Measurements from ENCODE around the gene ANKRD40CL.
"Not testable (repeated sequence)": the region's sequence is repeated elsewhere in the genome, so short reads cannot be mapped to it uniquely, and the experiment has no call there.

ANKRD40CL gene, protein sequence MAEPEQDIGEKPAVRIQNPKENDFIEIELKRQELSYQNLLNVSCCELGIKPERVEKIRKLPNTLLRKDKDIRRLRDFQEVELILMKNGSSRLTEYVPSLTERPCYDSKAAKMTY

DNA sequence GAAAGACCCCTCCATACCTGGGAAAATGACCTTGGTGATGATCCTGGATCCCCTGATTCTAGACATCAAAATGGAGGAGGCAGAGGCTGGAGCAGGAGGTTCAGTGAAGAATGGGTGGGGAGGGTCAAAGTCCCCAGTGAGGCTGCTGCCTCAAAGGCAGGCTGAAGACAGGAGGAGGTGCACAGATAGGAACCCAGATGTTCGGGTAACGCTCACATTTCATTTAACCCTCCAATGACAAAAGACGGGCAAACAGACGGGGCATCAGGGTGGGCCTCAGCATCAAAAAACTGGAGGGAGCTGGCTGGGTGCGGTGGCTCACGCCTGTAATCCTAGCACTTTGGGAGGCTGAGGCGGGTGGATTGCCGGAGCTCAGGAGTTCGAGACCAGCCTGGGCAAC lies at the start of gene ANKRD40CL:
ANKRD40CL (minus strand) TSS at position 73 of the 400 bp plus-strand sequence. CDS start 605 bp downstream, outside the sequence.
- no peak for DNase-seq

DNA sequence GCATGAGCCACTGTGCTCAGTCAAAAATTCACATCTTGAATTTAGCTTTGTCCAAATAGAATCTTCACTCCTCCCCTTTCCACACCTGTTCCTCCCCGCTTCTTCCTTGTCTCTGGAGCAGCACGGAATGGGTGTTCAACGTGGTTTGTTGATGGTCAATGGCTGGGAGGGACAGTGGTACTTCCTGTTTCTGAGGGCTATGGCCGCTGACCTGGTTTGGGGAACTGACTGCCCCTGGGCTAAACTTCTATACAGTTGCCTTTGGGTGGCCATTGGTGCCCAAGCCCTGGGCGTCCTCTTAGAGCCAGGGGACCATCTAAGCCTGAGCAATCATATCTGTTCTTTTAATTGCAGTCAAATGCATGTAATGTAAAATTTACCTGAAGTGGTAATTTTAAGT lies 49.0 kb upstream of the ANKRD40CL start:
- DNase-seq, result no peak

DNA sequence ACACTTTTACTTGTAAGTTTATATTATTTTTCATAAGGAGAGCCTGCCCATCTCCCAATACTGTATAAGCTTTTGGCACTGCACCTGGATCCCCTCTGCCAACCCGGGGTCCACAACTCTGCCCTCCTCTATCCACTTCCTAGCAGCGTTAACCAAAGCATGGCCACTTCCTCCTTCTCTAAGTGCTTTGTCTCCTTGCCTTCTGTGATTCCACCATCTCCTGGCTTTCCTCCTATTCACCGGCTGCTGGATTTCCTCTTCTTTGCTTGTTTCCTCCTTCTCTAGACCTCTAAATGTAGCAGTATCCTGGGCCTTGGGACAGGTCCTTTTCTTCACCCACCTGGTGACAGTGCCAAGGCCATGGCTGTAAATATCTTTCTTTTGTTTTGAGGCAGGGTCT lies 48.1 kb upstream of the ANKRD40CL start:
- DNase-seq, result no peak

DNA sequence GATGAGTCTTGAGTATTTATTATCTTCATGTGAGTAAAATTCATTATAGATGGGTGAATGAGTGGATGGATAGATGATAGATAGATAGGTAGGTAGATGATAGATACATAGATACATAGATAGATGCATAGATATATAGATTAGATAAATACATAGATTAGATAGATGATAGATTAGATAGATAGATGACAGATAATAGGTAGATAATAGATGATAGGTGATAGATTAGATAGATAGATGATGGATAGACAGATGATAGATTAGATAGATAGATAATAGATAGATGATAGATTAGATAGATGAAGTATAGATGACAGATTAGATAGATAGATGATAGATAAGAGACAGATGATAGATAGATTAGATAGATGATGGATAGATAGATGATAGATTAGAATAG lies 46.3 kb upstream of the ANKRD40CL start:
- no peak for DNase-seq

DNA sequence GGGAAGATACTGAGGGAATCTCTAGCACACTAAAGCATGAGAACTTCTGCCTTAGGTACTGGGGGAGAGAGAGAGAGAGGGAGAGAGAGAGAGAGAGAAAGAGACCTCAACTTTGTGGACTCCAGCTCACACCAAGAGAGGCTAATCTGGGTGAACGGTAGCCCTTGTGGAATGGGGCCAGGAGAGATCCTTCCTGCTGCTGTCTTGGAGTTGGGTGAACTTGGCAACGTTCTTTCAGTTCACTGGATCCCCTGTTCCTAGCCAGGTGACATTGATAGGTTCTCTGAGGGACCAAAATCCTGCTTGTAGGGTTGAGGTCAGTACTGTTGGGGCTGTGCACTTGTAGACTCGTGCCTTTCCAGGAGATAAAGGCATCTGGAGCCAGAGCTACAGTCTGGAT lies 41.6 kb upstream of the ANKRD40CL start:
- no peak for DNase-seq

DNA sequence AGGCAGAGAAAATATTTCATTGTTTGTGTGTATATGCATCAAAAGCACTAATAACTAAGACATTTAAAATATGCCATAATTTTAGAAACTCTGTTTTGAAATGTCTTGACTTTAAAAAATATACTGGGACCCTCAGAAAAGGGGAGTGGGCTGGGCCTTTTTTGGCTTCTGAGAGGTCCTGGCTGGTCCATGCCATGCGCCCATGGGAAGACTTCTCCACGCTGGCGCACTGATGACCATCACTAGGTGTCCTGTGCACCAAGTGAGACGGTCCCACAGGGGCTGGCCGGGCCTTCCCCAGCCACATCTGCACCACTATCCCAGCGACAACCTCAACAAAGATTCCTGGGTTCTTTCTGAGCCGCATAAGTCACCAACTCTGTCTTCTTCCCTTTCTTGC lies 41.1 kb upstream of the ANKRD40CL start:
- DNase-seq, result no peak

DNA sequence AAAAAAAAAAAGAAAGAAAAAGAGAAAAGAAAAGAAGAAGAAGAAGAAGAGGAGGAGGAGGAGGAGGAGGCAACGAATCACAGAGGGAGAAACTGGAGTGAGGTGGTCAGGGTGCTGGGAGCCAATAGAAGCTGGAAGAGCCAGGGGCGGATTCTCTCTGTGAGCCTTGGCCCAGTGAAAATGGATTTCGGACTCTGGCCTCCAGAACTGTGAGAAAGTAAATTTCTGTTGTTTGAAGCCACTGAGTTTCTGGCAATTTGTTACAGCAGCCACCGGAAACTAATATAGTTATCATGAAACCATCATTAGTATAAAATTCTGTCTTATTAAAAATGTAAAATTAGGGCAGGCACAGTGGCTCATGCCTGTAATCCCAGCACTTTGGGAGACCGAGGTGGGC lies 40.4 kb upstream of the ANKRD40CL start:
- no peak for DNase-seq

DNA sequence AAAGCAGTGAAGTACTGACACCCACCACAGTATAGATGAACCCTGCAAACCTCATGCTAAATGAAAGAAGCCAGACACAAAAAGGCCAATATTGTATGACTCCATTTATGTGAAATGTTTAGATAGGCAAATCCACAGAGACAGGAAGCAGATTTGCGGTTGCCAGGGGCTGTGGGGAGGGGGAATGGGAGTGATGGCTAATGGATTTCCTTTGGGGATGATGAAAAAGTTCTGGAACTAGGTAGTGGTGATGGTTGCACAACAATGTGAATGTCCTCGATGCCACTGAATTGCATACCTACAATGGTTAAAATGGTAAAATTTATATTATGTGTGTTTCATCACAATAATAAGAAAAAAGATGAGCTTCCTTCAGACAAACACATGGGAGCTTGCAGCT lies 39.7 kb upstream of the ANKRD40CL start:
- DNase-seq, result no peak

DNA sequence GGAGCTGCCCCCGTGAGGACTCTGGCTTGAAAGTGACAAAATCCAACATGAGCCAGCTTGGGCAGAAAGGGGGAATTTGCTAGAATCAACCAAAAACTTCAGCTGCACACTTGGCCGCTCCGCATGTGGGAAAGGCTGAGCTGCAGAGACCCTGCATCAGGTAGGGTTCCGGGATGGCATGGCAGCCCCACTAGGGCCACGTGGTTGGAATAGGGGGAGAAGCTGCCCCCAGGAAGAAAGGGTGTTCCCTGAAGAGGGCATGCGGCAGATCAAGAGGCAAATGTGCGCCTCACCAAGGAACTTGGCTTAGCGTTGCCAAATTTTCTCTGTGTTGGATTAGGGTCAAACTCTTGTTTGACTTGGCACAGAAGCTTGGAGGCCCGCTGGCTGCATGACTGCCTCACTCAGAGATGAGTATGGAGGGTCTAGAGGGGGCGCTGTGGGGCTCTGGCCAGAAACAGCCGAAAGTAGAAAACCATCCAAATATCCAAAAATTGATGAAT lies 38.9 kb upstream of the ANKRD40CL start:
- DNase-seq, result no peak

DNA sequence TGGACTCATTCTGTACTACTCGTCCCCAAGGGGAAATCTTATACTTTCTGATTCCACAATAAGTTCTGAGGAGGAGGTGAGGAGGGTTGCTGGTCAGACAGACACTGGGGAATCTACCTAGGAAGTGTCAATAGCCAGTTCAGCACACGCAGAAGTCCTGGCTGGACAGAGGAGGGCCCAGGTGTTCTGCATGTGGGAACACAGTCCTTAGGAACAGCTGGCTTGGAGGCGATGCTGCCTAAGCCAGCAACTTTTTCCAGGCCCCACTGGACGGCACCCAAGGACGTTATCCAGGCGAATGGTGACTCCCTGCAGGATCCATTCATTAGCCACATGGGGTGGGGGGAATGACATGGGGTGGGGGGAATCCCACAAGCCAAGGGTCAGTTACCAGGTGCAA lies 38.2 kb upstream of the ANKRD40CL start:
- no peak for DNase-seq

DNA sequence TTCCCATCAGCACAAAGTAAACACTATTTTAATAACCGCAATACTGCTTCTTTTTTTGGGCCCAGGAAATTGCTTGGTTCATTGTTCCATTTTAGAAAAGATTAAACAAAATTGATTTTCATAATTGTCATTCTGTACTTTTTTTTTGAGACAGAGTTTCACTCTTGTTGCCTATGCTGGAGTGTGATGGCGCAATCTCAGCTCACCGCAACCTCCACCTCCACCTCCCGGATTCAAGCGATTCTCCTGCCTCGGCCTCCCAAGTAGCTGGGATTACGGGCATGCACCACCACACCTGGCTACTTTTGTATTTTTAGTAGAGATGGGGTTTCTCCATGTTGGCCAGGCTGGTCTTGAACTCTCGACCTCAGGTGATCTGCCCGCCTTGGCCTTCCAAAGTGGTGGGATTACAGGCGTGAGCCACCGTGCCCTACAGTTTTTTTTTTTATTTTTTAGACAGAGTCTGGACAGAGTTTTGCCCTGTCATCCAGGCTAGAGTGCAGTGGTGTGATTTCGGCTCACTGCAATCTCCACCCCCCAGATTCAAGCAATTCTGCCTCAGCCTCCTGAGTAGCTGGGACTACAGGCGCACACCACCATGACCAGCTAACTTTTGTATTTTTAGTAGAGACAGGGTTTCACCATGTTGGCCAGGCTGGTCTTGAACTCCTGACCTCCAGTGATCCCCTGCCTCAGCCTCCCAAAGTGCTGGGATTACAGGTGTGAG lies 37.6 kb upstream of the ANKRD40CL start:
- not testable (repeated sequence) for DNase-seq

DNA sequence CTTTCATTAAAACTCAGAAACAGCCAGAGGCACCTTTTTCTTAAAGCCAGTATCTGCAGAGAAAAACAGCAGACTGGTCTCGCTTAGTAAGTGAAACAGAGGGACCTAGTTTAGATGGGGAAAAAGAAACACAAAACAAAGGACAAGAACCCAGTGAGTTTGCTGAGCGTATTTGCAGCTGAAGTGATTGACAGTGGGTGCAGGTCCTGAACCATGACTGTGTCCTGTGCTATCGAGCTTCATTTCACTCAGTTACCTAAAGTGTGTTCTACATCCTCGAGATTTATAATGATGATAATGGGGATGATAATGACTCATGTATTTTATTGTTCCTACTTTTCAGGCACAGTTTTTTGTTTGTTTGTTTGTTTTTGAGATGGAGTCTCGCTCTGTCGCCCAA lies 36.4 kb upstream of the ANKRD40CL start:
- DNase-seq, result no peak

DNA sequence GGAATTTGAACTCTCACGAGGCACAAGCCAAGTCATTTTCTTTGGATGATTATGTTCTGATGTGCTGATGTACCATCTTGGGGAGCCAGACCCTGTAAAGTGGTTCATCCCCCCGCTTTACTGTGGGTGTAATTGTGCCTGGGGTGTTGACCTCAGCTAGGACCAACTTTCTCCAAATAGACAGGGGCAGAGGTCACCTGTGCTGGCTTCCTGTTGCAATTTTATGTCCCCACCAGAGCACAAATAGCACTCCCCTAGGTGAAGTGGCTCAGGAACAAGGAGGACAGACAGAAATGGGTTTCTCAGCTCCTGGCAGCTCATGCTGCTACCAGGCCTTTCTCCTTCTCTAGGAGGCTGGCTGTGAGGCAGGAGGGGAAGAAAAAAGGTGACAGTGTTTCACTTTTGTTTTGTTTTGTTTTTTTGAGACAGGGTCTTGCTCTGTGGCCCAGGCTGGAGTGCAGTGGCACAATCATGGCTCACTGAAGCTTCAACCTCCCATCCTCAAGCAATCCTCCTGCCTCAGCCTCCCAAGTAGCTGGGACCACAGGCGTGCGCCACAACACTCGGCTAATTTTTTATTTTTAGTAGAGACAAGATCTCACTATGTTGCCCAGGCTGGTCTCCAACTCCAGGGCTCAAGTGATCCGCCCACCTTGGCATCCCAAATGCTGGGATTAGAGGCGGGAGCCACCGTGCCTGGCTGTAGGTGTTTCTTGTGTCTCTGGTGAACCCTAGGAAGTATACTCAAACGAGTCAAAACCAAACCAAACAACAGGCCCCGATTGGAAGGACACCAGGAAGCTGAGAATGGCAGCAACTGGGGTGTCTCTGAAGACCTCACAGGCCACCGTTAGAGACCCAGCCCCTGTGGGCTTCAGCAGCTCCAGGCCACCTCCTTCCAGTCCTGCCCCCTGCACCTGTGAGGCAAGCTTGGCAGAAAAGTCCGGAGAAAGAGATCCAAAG lies 35.6 kb upstream of the ANKRD40CL start:
- no peak for DNase-seq

DNA sequence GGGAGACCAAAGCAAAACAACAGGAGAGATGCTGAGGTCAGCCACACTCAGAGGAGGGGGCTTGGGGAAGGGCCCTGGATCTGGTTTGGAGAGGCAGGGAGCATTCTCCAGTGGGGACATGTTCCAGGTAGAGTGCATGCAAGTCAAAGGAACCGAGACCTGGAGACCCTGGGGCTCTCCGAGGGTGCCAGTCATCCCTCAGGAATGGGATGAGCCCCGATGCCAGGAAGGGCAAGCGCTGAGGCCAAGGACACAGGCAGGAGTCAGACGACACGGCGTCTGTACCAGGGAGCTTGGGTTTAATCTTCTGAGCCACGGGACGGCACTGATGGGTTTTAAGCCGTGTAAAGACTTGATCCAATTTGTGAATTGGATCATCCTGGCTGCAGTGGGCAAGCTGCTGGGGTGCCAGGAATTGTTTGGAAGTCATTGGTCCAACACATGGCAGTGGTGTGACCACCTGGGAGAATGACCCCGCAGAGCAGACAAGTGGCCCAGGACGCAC lies 32.9 kb upstream of the ANKRD40CL start:
- no peak for DNase-seq

DNA sequence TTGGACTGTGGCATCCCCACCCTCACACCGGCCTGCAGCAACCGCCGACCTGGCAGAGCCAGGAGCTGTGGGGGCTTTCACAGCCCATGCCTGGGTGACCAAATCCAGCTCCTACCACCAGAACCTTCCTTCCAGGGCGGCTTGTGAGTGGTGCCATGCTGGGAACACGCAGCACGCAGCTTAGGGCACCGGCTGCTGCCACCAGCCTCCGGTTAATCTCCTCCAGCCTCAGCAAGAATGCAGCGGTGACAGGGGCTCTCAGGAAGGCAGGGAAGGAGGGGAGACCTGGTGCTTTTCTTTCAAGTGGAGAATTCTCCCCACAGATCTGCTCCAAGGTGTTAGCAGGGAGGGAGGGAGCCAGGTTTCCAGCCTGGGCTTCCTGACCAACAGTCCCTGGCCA lies 32.3 kb upstream of the ANKRD40CL start:
- no peak for DNase-seq

DNA sequence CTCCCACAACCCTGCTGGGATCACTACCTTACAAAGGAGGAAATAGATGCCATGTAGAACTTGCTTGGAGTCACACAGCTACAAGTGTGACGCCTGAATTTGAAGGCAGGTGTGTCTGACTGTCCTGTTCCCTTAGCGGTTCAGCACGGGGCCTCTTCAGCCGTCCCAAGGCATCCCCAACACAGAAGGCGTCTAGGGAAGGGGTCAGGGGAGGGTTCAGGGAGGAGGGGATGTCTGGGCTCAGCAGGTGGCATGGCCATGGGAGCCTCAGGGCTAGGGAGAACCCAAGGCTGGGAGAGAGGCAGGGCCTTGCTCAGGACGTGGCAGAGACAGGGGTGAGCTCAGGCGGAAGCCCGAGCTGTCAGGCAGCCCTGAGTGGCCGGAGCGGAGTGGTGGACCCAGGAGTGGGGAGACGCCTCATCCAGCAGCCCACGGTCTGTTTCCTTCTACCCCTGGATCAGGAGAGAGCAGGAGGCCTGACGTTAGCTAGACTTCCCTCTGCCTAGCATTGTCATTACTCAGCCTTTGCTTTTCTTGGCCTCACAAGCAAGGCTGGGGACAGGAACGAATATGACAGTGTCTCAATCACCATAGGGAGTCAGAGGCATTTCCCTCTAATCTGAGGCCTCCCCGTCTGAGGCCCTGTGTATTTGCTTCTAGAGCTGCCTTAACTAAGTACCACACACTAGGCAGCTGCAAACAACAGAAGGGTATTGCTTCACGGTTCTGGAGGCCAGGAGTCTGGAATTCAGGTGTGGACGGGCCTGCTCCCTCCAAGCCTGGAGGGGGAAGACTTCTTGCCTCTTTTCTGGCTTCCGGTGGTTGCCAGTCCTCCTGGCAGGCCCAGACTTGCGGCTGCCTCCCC lies 31.3 kb upstream of the ANKRD40CL start:
- DNase-seq, result no peak

DNA sequence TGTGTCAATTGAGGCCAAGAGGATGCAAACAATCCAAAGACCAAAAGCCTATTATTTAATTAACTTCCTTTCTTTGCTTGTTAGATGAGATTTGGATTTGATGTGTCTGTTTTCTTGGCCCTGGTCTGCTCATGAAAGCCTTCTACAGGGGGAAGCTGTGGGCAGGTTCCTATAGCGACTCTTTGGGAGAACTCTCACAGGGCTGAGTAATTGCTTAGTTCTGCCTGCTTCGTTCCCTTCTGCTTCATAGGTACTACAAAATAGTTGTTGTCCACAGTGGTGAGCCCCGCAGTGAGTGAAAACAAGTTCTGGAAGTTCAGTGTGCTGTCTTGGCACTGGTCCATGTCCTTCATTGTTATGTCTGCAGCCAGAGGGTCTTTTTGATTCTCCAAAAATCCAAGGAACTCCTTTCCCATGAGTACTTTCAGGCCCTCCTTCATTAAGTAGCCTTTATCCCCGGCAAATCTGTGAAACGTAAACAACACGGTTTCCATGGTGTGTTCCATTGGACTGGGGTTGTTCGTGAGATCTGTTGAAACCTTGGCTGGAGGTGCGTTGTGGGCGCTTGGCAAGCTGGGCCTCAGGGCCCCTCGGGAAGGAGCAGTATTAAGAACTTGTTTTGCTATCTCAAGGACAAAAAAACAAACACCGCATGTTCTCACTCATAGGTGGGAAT lies 30.0 kb upstream of the ANKRD40CL start:
- no peak for DNase-seq

DNA sequence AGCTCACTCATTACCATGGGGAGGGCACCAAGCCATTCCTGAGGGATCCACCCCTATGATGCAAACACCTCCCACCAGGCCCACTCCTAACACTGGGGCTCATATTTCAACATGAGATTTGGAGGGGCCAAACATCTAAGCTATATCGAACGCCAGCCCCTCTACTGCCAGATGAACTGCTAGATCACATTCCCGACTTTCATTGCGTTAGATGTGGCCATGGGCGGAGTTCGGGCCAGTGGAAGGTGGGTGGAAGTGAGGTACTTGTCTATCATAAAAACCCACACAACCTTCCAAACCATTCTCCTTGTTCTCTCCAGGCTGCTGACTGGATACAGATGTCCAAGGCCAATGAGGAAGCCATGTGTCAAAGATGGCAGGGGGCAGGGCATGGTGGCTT lies 27.0 kb upstream of the ANKRD40CL start:
- no peak for DNase-seq

DNA sequence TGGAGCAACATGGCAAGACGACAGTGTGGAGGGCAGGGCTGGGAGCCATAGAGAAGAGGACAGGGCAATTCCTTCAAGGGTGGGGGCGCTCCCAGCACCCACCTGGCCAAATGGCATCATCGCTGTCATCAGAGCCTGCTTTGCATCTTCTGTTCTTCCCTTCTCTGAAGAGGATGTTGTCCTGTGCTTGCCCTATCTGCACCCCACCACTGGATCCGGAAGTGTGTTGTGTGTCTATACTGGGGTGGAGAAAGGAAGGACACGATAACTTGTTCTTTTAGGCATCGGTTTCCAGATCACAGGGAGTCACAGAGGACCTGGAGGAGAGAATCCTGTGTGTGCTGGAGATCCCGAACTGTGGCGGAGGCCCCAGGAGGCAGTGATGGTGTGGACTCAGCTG lies 25.7 kb upstream of the ANKRD40CL start:
- no peak for DNase-seq

DNA sequence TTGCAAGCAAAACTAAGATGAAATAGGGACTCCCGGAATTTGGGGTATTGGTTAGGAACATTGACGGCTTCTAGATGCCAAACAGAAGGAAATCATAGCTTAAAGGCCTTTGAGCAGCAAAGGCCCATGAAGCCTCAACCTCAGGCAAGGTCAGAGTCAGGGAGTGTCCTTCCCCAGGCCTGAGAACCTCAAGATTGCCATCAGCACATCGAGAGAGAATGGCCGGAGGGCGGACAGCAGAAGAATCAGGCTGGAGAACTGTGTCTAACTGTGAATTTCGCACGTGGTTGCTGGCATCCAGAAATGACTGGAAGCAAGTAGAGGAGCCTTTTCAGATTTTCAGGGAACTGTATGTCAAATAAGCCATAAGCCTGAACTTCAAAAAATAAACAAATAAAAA lies 24.8 kb upstream of the ANKRD40CL start:
- DNase-seq, result no peak

Data from nucleus accumbens (tissue), 56 donors.